T47D (cell line): ENCODE measurements around the gene FBXL16.

Experiments
- DNase-seq, 2 experiments: peaks; one replicate each; pipeline versions ENCODE4 v3.0.0 to v3.0.0-alpha.2; 2011 to 2012; ENCODE audit warnings: low read depth in 1 of 2, low spot score in 1 of 2
- JUND ChIP-seq: IDR thresholded peaks from 2 replicates; pipeline ENCODE4 v1.6.1; 2012; ENCODE audit warnings: low read depth
- in situ Hi-C: cut with HindIII; loops from 2 replicates; pipeline ENCODE4 v1.10.0; 2016; ENCODE audit warnings: low sequenced_read_pairs, low pct_unique_long_range_greater_than_20kb

The FBXL16 gene

DNA sequence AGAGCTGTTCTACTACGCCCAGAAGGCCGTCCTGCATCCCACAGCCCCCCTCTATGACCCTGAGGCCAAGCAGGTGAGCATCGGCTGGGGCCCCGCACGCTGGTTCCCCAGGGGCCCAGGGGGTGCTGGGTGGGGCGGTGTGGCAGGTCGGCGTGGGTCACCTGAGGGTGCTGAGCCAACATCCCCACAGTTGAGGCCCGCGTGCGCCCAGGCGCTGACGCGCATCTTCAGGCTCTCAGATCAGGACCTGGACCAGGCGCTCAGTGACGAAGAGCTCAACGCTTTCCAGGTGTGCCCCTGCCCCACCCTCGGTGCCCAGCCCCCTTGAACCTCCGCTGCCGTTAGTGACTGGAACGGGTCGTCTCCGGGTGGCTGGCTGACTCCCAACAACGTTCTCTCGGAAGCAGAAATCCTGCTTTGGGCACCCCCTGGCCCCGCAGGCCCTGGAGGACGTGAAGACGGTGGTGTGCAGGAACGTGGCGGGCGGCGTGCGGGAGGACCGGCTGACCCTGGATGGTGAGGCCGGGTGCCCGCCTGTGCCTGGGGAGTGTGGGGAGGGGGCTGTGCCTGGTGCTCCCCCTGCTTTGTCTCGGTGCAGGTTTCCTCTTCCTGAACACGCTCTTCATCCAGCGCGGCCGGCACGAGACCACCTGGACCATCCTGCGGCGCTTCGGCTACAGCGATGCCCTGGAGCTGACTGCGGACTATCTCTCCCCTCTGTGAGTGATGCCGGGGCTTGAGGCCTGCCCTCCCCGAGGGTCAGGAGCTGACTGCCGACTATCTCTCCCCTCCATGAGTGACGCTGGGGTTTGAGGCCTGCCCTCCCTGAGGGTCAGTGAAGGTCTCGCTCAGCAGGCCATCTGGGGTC, 34.9 kb downstream of the FBXL16 start:
- in situ Hi-C loops: no loop called here
- no peak for TF ChIP-seq JUND
- no peak for DNase-seq

GRCh38 chr16:669666-670065, 35.9 kb downstream of the FBXL16 start:
- in situ Hi-C loops: no loop called here
- TF ChIP-seq JUND: no peak
- no peak for DNase-seq

DNA sequence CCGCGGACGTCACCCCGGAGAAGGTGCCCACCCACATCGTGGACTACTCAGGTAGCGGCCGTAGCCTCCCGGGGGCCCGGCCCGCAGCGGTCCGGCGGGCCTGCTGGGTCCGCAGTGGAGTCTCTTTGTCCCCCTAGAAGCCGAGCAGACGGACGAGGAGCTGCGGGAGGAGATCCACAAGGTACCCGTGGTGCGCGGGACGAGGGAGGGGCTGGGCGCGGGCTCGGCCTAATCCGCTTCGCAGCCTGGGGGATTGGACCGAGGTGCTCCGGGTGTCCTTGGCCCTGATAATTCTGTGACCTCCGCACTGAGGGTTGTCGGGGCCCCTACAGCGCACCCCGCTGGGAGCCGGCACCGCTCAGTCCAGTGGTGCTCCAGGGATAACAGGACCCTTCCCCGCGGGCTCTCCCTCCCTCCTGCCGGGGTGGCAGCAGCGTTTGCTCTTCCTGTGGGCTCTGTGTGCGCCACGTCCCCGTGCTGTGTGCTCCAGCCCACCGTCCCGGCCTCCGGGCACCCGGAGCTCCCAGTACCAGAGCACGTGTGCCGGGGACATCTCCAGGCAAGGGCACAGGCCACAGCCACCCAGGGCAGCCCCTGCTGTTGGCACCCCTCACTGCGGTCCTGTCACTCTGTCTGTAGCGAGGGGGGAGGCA, 37.0 kb downstream of the FBXL16 start:
- in situ Hi-C loops: no loop called here
- no peak for DNase-seq
- TF ChIP-seq JUND: no peak

DNA sequence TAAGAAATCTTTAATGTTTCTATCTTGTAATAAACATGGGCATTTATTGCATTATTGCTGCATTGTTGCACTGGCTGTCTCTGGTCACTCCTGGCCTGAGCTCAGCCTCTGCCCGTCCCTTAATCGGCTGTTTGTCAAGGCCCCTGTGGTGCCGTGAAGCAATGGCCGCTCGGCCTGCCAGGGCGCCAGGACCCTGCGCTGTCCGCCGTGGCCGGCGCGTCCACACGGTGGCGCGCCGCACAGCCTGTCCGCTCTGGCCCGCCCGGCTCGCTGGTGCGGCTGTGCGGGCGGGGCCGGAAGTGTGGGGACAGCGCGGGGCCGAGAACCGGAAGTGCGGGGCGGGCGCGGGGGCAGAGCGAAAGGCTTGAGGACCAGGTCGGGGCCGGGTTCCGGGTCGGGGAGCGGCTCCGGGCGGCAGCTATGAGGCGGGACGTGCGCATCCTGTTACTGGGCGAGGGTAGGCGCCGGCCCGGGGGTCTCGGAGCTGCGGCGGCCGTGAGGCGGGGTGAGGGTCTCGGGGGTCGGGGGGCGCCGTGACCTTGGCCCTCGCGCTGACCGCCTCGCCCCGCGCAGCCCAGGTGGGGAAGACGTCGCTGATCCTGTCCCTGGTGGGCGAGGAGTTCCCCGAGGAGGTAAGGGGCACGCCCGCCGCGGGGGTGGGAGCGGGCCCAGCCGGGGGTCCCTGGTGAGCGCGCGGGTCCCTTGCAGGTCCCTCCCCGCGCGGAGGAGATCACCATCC, 37.7 kb downstream of the FBXL16 start, which contains the start of gene RHOT2:
Gene RHOT2, plus strand, starts transcription at position 353 of the 739 bp plus-strand sequence. Its CDS starts 68 bp downstream, at position 421.
- peak; percentile 71 to 95 for DNase-seq
- TF ChIP-seq JUND: no peak
- in situ Hi-C loops: no loop called here

GRCh38 chr16:667113-667779, 38.4 kb downstream of the FBXL16 start:
- no peak for DNase-seq
- TF ChIP-seq JUND: no peak
- in situ Hi-C loops: no loop called here

DNA sequence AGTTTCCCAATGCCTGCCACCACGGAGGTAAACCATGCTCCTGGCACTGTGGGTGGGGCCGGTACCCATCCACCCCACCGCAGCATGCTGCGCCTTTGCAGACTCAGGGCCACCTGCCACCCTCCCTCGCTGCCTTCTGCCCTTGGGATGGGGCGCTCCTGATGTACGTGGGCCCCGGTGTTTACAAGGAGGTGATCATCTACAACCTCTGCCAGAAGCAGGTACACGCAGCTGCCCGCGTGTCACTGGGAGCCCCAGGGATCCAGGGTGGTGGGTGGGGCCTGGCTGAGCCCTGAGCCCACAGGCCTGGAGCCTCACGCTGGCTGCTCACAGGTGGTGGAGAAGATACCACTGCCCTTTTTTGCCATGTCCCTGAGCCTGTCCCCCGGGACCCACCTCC, 39.0 kb downstream of the FBXL16 start:
- no peak for DNase-seq
- TF ChIP-seq JUND: no peak
- in situ Hi-C loops: no loop called here

DNA sequence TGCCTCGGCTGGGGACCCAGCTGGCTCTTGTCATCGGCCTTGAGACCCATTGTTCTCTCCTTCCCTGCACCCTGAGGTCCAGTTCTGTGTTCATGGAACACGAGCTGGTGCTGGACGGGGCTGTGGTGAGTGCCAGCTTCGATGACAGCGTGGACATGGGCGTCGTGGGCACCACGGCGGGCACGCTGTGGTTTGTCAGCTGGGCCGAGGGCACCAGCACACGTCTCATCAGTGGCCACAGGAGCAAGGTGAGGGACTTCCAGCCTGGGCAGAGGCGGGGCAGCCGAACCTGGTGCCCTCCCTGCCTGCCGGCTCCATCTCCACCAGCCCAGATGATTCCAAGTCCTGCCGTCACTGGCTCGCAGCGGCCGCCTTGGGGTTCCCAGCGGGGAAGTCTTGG, 43.0 kb downstream of the FBXL16 start:
- in situ Hi-C loops: no loop called here
- DNase-seq: no peak
- no peak for TF ChIP-seq JUND

DNA sequence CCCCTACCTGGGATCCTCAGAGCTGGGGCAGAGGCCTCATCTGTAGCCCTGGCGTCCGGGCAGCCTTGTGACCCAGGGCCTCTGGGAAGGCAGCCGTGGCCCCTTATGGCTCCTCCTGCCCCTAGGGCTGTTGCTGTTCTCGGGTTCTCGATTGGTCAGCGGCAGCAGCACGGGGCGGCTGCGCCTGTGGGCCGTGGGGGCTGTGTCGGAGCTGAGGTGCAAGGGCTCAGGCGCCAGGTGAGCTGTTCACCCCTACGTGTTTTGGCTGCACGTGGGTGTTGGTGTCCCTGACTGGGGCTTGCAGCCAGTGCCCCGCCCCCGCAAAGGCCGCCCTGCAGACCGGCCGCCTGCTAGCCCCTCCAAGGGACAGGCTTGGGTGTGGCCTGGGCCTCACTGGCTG, 43.5 kb downstream of the FBXL16 start:
- no peak for TF ChIP-seq JUND
- DNase-seq: no peak
- in situ Hi-C loops: no loop called here

GRCh38 chr16:661184-661821, 44.3 kb downstream of the FBXL16 start:
- no peak for DNase-seq
- no peak for TF ChIP-seq JUND
- in situ Hi-C loops: no loop called here

DNA sequence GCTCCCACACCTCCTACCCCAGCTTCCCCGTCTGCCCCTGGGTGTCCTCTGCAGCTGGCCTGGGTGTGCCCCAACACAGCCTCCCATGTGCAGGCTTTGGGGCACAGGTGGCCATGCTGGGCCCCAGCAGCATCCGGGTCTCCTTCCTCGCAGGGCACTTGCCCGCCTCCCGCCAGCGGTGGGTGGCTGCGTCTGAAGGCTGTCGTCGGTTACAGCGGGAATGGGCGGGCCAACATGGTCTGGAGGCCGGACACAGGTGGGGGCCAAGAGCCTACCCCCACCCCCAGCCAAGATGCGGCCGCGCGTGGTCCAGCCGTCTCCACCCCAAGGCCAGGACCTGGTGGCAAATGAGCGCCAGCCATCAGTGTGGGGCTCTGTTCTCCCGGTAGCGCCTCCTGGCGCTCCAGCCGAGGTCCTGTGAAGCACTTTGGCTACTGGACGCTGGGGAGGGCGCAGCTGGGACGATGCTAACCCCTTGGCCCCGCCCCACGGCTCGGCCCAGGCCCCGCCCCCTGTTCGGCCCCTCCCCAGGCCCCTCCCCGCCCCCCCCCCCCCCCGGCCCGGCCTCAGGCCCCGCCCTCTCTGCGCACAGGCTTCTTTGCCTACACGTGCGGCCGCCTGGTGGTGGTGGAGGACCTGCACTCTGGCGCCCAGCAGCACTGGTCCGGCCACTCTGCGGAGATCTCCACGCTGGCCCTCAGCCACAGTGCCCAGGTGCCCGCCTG, 45.0 kb downstream of the FBXL16 start:
- in situ Hi-C loops: no loop called here
- TF ChIP-seq JUND: no peak
- peak; percentile 79 to 94 for DNase-seq

GRCh38 chr16:660132-660458, 45.5 kb downstream of the FBXL16 start:
- in situ Hi-C loops: no loop called here
- no peak for TF ChIP-seq JUND
- DNase-seq: no peak

DNA sequence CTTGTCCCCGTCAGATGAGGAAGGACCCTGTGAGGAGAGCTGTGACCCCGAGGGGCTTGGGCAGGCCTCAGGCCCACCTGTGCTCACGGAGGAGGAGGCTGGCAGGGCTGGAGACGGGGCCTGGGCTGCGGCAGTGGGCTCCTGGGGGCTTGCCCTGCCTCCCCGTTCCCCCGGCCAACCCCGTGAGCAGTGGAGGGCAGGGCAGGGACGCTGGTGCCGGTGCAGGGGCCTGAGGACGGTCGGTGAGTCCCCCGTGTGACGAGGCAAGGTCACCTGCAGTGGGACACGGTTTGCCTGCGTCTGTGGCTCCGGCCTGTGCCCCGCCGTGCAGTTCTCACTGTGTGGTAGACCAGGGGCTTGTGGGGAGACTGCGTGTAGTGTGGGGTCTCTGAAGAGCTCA, 46.0 kb downstream of the FBXL16 start:
- no peak for DNase-seq
- in situ Hi-C loops: no loop called here
- no peak for TF ChIP-seq JUND
